8988T (cell line): Measurements from ENCODE around the gene DLGAP3.
"Not testable (repeated sequence)": the region's sequence is repeated elsewhere in the genome, so short reads cannot be mapped to it uniquely, and the experiment has no call there.

Source experiments
- DNase-seq: peaks from one replicate; pipeline ENCODE4 v3.0.0; 2011

Gene DLGAP3

GRCh38 chr1:34929497-34929852, at the start of gene DLGAP3:
TSS of gene DLGAP3 (minus strand) at chr1:34929650. CDS start at chr1:34905383, 24,267 bp downstream.
- DNase-seq, result no peak

- DNase-seq, result no peak
Measured at GRCh38 chr1:34978921-34979320, 49.5 kb upstream of the DLGAP3 start.

GRCh38 chr1:34977858-34978257, 48.4 kb upstream of the DLGAP3 start:
- DNase-seq, result no peak

- DNase-seq, result no peak
Measured at GRCh38 chr1:34977210-34977471, 47.7 kb upstream of the DLGAP3 start.

GRCh38 chr1:34976384-34977209, 47.1 kb upstream of the DLGAP3 start:
- no peak for DNase-seq

GRCh38 chr1:34975771-34976170, 46.3 kb upstream of the DLGAP3 start:
- DNase-seq, result no peak

- DNase-seq, result no peak
Measured at GRCh38 chr1:34975338-34975737, 45.9 kb upstream of the DLGAP3 start.

GRCh38 chr1:34974626-34975025, 45.2 kb upstream of the DLGAP3 start:
- no peak for DNase-seq

- DNase-seq, result no peak
Measured at GRCh38 chr1:34973326-34973725, 43.9 kb upstream of the DLGAP3 start.

- no peak for DNase-seq
Measured at GRCh38 chr1:34970829-34971228, 41.4 kb upstream of the DLGAP3 start.

GRCh38 chr1:34970220-34970735, 40.8 kb upstream of the DLGAP3 start:
- DNase-seq, result no peak

- not testable (repeated sequence) for DNase-seq
Measured at GRCh38 chr1:34968297-34968696, 38.8 kb upstream of the DLGAP3 start.

GRCh38 chr1:34967672-34968071, 38.2 kb upstream of the DLGAP3 start:
- DNase-seq, result not testable (repeated sequence)

- DNase-seq, result no peak
Measured at GRCh38 chr1:34965597-34965996, 36.1 kb upstream of the DLGAP3 start.

GRCh38 chr1:34950428-34950827, 21.0 kb upstream of the DLGAP3 start:
- DNase-seq, result no peak

- not testable (repeated sequence) for DNase-seq
Measured at GRCh38 chr1:34948739-34949138, 19.3 kb upstream of the DLGAP3 start.

GRCh38 chr1:34947641-34948314, 18.3 kb upstream of the DLGAP3 start:
- not testable (repeated sequence) for DNase-seq

- DNase-seq, result no peak
Measured at GRCh38 chr1:34946211-34946610, 16.8 kb upstream of the DLGAP3 start.

GRCh38 chr1:34941798-34942197, 12.3 kb upstream of the DLGAP3 start:
- not testable (repeated sequence) for DNase-seq

GRCh38 chr1:34930702-34931071, 1.2 kb upstream of the DLGAP3 start:
- DNase-seq, result no peak

- DNase-seq, result no peak
Measured at GRCh38 chr1:34929853-34930701, 627 bp upstream of the DLGAP3 start.

GRCh38 chr1:34928699-34929496, 552 bp downstream of the DLGAP3 start:
- no peak for DNase-seq
